ENCODE data around the gene NOC2L.

NOC2L gene

DNA sequence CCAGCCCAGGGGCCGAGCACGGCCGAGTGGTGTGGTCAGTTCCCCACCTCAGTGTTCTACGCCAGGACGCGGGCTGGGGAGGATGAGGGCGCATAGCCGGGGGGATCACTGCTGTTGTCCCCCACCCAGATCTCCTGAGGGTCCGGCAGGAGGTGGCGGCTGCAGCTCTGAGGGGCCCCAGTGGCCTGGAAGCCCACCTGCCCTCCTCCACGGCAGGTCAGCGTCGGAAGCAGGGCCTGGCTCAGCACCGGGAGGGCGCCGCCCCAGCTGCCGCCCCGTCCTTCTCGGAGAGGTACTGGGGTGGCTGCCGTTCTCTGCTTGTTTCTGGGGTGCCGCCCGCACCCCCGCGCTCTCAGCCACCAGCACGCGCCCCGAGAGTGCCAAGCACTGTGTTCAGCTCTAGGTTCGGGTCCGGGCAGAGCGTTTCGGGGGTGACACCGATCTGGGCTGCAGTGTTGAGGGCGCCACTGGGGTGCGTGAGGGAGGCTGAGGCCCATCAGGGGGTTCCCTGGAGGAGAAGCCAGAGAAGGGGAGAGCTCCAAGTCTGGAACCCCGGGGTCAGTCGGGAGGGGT, 18.0 kb downstream of the NOC2L start:
- no peak for DNase-seq

- DNase-seq: peak; percentile 31
Observed at GRCh38 chr1:940107-941014, 18.7 kb downstream of the NOC2L start.

GRCh38 chr1:939511-940106, 19.4 kb downstream of the NOC2L start:
- no peak for DNase-seq

- DNase-seq: no peak
Observed at GRCh38 chr1:938711-939489, 20.2 kb downstream of the NOC2L start.

- no peak for DNase-seq
Observed at GRCh38 chr1:938088-938683, 20.9 kb downstream of the NOC2L start.

DNA sequence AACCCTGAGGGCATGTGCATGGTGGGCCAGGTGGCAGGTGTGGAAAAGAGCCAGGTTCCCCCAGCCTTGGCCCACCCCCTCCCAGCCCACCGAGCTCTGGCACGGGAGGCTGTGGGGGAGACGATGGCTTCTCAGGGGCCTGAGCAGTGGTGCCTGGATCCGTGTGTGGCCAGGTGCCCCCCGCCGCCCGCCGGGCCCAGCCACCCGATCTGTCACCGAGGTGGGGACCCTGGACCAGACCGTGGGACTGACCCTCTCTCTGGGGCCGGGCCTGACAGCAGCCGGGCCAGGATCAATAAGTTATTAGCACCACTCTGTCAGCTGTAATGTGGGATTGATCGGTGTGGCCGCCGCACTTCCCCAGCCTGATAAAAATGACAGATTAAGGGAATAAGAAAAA, 21.5 kb downstream of the NOC2L start:
- DNase-seq: no peak

DNA sequence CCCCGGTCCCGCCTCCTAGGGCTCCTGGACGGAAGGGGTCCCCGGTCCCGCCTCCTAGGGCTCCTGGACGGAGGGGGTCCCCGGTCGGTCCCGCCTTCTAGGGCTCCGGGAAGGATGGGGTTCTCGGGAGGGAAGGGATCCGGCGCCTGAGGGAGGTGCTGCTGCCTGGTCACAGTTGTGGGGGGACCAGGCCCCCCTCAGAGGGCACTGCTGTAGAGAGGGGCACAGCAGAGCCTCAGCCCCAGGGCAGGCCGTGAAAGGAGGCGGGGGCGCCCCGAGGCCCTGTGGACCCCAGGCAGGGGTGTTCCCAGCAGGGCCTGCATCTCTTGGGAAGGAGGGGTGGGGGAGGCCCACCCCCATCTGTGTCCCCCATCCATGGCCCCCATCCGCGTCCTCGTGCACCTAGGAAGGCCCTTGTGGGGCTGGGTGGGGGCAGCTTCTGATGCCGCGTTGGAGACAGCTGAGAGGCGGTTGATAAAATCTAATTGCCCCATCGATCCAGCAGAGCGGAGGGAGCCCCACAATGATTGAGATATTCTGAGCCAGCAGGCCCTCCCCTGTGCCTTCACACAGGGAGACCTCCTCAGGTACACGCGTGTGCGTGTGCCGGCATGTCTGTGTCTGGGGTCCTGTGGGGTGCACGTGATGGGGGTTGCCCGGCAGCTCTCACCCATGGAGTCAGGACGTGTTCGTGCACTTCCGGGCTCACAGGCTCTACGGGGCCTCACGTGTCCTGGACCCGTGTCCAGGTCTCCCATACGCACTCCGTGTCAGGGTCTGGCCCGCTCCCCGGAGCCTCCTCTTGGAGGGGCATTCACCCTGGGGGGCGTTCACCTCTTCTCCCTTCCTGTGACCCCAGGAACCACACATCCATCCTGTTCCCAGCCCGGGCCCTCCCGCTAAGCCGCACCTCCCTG, 22.4 kb downstream of the NOC2L start:
- no peak for DNase-seq

DNA sequence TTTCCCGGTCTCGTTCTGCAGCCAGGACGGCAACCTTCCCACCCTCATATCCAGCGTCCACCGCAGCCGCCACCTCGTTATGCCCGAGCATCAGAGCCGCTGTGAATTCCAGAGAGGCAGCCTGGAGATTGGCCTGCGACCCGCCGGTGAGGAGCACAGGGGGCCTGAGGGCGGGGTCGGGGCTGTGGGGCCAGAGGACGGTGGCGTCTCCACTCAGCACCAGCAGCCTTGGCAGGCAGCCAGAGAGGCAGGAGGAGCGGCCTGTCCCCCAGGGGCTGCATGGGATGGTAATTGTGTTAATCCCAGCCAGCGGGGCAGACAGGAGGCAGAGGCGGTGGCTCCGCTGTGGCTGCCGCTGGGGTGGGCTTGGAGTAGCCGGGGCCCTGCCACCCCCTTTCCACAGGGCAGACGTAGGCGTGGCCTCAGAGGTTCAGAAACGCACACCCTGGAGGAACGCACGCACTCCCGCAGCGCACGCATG, 23.3 kb downstream of the NOC2L start:
- DNase-seq: no peak

DNA sequence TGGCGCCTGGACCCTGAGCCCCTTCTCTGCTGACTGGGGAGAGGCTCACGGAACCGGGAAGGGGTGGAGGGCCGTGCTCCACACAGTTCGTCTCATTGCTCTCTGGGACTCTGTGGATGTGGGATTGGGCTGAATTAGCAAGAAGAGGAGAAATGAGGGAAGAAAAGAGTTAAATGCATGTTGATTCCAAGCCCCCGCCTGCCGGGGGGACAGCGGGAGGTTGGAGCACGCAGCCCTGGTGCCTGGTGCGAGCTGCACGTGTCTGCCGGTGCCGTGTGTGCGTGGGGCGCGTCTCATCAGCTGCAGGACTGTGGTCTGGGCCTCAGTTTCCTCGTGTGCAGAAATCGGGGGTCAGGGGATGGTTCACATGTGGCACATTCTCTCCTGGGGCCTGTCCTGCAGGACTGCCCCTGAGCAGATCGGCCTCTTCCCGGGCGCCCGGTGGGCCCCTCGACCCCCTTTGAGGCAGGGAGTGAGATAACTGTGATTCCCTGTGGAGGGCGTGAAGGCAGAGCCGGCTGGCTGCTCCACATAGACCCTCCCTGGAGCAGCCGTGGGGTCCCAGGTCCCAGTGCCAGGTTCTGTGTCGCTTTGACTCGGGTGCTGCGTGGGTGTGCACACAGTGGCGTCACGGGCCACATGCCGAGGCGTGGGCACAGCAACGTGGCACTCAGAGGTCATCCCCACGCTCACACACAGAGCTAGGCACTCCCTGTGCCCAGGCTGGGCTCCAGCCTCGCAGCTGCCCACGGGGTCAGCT, 23.9 kb downstream of the NOC2L start:
- no peak for DNase-seq

GRCh38 chr1:933603-933940, 25.5 kb downstream of the NOC2L start:
- DNase-seq: no peak

DNA sequence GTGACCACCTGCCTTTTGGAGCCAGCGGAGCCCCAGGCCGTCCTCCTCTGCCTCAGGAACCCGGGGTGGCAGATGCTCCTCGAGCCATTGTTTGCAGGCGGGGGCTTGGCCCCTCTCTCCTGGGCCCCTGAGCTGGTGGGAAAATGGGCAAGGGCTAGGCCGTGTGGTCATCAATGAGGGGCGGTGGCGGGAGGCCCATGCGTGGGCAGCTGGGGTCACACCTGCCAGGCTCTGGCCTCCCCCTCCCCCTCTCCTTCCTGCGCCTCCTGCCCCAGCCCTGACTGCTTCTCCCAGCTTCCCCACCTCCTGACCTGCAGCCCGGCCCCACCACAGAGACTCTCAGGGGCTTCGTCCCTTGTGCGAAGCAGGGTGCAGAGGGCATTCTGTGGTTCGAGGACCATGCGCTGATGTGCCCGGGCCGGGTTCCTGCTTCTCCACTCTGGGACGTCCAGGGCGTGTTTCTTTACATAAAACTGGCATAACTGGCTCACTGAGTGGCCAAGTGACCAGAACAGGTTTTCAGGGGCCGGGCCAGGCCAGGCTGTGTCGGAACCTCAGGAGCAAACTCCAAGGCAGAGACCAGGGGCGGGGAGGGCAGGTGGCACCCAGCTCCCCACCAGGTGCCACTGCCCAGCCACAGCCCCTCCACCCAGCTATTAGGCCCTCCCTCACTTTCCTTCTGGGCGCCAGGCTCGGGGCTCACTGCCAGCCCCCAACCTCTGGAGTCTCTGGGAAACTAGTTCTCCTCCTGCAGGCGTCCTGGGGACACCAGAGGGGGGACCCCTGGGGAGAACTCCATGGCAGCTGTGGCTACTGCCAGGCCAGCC, 26.1 kb downstream of the NOC2L start:
- no peak for DNase-seq

GRCh38 chr1:932173-932510, 26.9 kb downstream of the NOC2L start:
- no peak for DNase-seq

DNA sequence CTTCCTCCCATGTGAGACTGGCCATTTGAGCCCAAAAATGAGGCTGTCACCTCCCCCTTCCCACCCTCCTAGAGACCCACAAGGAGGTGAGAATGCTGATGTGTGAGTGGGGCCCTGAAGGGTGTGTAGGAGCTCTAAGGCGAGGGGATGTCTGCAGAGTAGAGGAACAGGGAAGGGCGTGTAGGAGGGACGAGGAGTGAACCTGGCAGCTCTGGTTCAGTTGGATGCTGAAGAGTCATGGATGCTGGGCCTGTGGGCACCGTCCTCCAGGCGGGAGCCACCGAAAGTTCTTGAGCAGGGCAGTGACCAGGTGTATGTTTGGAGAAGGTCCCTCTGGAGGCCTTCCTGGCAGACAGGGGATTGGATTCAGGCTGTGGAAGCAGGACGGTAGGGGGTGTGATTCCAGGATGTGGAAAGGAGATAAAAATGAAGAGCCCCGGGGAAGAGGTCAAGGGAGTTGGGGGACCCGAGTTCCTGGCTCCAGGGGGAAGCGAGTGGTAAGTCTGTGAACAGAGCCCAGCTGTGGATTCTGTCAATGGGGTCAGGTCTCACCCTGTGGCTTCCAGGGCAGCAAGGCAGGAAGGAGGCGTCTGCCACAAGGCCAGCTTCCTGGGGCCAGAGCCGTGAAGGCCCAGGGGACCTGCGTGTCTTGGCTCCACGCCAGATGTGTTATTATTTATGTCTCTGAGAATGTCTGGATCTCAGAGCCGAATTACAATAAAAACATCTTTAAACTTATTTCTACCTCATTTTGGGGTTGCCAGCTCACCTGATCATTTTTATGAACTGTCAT, 27.5 kb downstream of the NOC2L start:
- DNase-seq: no peak

GRCh38 chr1:930633-931138, 28.4 kb downstream of the NOC2L start:
- DNase-seq: no peak

GRCh38 chr1:929712-930632, 29.1 kb downstream of the NOC2L start:
- no peak for DNase-seq

DNA sequence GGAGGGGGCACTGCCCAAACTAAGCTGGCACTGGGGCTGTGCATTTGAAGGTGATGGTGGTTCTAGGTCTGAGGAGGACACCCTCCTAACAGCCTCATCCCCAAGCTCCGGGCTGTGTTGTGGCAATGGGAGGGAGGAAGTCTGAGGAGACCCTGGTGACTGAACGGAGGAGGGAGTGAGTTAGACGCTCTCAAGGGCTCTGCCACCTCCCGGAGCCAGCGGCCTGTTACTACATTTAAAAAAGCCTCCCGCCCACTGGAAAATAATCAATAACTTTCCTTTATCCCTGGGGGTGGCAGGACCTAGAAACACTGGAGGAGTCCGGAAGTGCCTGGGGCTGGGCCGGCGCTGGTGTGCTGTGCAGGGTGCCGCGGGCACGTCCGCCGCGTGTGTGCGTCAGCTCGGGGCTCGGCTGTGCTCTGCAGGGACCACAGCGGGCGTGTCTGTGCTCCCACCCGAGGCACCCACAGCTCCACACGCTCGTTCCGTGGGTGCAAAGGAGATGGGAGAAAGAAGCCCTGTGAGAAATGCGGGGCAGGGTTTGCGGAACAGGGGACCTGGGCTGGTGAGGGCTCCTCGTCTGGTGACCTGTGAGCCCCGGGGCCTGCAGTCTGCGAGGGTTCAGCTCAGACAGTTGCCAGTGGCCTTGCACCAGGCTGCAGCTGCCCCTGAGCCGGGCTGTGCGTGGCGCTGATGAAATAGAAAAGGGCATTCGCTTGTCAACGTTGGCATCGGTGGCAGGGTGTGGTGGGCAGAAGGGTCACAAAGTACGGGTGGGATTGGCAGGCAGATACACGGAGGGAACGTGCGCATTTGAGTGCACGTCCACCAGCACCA, 30.0 kb downstream of the NOC2L start:
- DNase-seq: no peak

DNA sequence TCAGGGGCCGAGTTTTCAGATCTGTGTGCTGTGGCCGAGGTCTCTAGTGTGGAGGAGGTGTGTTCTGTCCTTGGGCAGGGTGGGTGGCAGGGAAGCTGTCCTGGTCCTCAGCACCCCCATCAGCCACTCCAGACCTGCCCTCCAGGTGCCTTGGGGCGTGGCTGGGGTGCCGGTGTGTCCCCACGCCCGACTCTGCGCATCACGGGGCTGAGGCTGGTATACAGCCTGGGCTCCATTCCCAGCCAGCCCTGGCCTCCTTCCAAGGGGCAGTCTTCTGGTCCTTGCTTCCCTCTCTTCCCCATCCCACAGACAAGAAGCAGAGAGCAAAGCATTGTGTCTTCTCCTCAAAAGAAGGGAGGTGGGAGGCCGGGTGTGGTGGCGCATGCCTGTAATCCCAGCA, 31.3 kb downstream of the NOC2L start:
- DNase-seq: no peak
